Astrocyte (in vitro differentiated cells and primary cell): ENCODE results near the gene PHKG2. TPM values are rescaled to one million over a fixed set of nuclear protein-coding genes. Genes with fewer than 3 reads are reported as not detected.

ENCODE experiments used
- DNase-seq: peaks from one replicate; pipeline ENCODE4 v3.0.0-alpha.2; 2010; ENCODE audit warnings: low read depth
- FAIRE-seq: peaks from 2 replicates; lab custom pipeline; 2011; peaks lifted over from hg19 to GRCh38; lab: Jason Lieb, UNC
- H2AFZ ChIP-seq: 2 replicates; pipeline ENCODE4 v1.6.0; 2012; ENCODE audit warnings: low read depth, low read length, inconsistent platforms
- H3K27ac ChIP-seq: 2 replicates; pipeline ENCODE4 v1.5.1; 2011; ENCODE audit warnings: low read depth, low read length, inconsistent platforms
- H3K27me3 ChIP-seq: 2 replicates; pipeline ENCODE4 v1.6.0; 2011; ENCODE audit warnings: low read length, inconsistent platforms; ENCODE audit not compliant: insufficient read depth
- H3K36me3 ChIP-seq: 2 replicates; pipeline ENCODE4 v1.5.1; 2011; ENCODE audit warnings: low read length, inconsistent platforms; ENCODE audit not compliant: insufficient read depth
- H3K4me1 ChIP-seq: 2 replicates; pipeline ENCODE4 v1.5.1; 2011; ENCODE audit warnings: low read length, inconsistent platforms; ENCODE audit not compliant: insufficient read depth
- H3K4me2 ChIP-seq: 2 replicates; pipeline ENCODE4 v1.6.0; 2012; ENCODE audit warnings: low read length, inconsistent platforms
- H3K4me3 ChIP-seq: 2 replicates; pipeline ENCODE4 v1.5.1; 2011; ENCODE audit warnings: low read depth, mild to moderate bottlenecking, low read length, inconsistent platforms; ENCODE audit not compliant: insufficient read depth
- H3K79me2 ChIP-seq: 2 replicates; pipeline ENCODE4 v1.6.0; 2012; ENCODE audit warnings: mild to moderate bottlenecking, low read length, inconsistent platforms; ENCODE audit not compliant: insufficient read depth
- H3K9ac ChIP-seq: 2 replicates; pipeline ENCODE4 v1.6.0; 2012; ENCODE audit warnings: mild to moderate bottlenecking, low read length, inconsistent platforms
- H3K9me3 ChIP-seq: 2 replicates; pipeline ENCODE4 v1.5.1; 2012; ENCODE audit warnings: low read depth, mild to moderate bottlenecking, low read length, inconsistent platforms; ENCODE audit not compliant: insufficient read depth
- H4K20me1 ChIP-seq: 2 replicates; pipeline ENCODE4 v1.6.0; 2012; ENCODE audit warnings: low read length, inconsistent platforms; ENCODE audit not compliant: insufficient read depth
- H3K27ac Mint-ChIP-seq: one replicate; pipeline ENCODE4 v1.8.0; 2021; ENCODE audit warnings: mild to moderate bottlenecking, mixed read lengths; ENCODE audit not compliant: unreplicated experiment
- H3K27me3 Mint-ChIP-seq: one replicate; pipeline ENCODE4 v1.8.0; 2021; ENCODE audit warnings: low read depth, mixed read lengths; ENCODE audit not compliant: unreplicated experiment
- H3K36me3 Mint-ChIP-seq: one replicate; pipeline ENCODE4 v1.8.0; 2021; ENCODE audit warnings: low read depth, mixed read lengths; ENCODE audit not compliant: unreplicated experiment
- H3K4me1 Mint-ChIP-seq: one replicate; pipeline ENCODE4 v1.8.0; 2021; ENCODE audit warnings: low read depth, mixed read lengths; ENCODE audit not compliant: unreplicated experiment
- H3K4me3 Mint-ChIP-seq: one replicate; pipeline ENCODE4 v1.8.0; 2021; ENCODE audit warnings: mild to moderate bottlenecking, moderate library complexity, mixed read lengths; ENCODE audit not compliant: unreplicated experiment
- H3K9me3 Mint-ChIP-seq: one replicate; pipeline ENCODE4 v1.8.0; 2021; ENCODE audit warnings: mild to moderate bottlenecking, mixed read lengths; ENCODE audit not compliant: unreplicated experiment
- CTCF ChIP-seq: IDR thresholded peaks from 2 replicates; pipeline ENCODE4 v1.5.1; 2011; ENCODE audit warnings: low read depth, mild to moderate bottlenecking, inconsistent platforms, low read length, moderate library complexity; ENCODE audit not compliant: insufficient read depth
- EZH2 ChIP-seq: IDR thresholded peaks from 2 replicates; pipeline ENCODE4 v1.6.1; 2012; ENCODE audit warnings: mild to moderate bottlenecking, low read length, inconsistent platforms; ENCODE audit not compliant: insufficient read depth
- total RNA-seq: library from RNA; stranded (reverse); gene quantifications from 2 replicates; pipeline ENCODE4 v1.2.1, GENCODE V29; 2021

PHKG2 gene
- total RNA-seq, 1 donor from 2014 or later = 34.2 TPM

- Histone ChIP-seq H4K20me1 (peaks cover 56% of the 10 kb centered on the region), H3K4me3 (no peak overlapping the region), H3K4me2 (no peak overlapping the region), H2AFZ (no peak overlapping the region), H3K9me3 (no peaks in the 10 kb centered on the region), H3K27me3 (no peaks in the 10 kb centered on the region), H3K79me2 (peaks cover 48% of the 10 kb centered on the region), H3K36me3 (peaks cover 46% of the 10 kb centered on the region), H3K27ac (no peak overlapping the region), H3K9ac (no peak overlapping the region), H3K4me1 (no peaks in the 10 kb centered on the region)
- no peaks in the 10 kb centered on the region for H3K9me3 Mint-ChIP-seq
- no peak for FAIRE-seq
- H3K27me3 Mint-ChIP-seq = no peaks in the 10 kb centered on the region
- peaks cover 22% of the 10 kb centered on the region for H3K36me3 Mint-ChIP-seq
- no peak for TF ChIP-seq EZH2
- no peak for TF ChIP-seq CTCF
- no peak overlapping the region for H3K4me3 Mint-ChIP-seq
- no peak overlapping the region for H3K27ac Mint-ChIP-seq
- H3K4me1 Mint-ChIP-seq = no peaks in the 10 kb centered on the region
- no peak for DNase-seq
Measured at GRCh38 chr16:30728899-30729672, 19.1 kb upstream of the PHKG2 start.

- Histone ChIP-seq H3K4me2 (no peak overlapping the region), H3K36me3 (peaks cover 49% of the 10 kb centered on the region), H3K9me3 (no peaks in the 10 kb centered on the region), H3K27me3 (no peaks in the 10 kb centered on the region), H4K20me1 (peaks cover 48% of the 10 kb centered on the region), H3K4me3 (no peak overlapping the region), H3K79me2 (peaks cover 28% of the 10 kb centered on the region), H3K27ac (no peak overlapping the region), H2AFZ (no peak overlapping the region), H3K4me1 (no peaks in the 10 kb centered on the region), H3K9ac (no peak overlapping the region)
- Mint-ChIP-seq H3K4me1 (no peaks in the 10 kb centered on the region), H3K36me3 (peaks cover 14% of the 10 kb centered on the region), H3K9me3 (no peaks in the 10 kb centered on the region), H3K4me3 (no peak overlapping the region), H3K27me3 (no peaks in the 10 kb centered on the region), H3K27ac (no peak overlapping the region)
- no peak for DNase-seq
- no peak for FAIRE-seq
- TF ChIP-seq EZH2 (no peak), CTCF (no peak)
Measured at GRCh38 chr16:30731411-30731810, 16.8 kb upstream of the PHKG2 start.
